Effector CD4-positive, alpha-beta T cell (primary cell): ENCODE data around the gene C10orf71.

ENCODE experiments used
- DNase-seq: peaks from one replicate; pipeline ENCODE4 v3.0.0-alpha.2; 2020

Gene C10orf71

GRCh38 chr10:49321021-49321420, 22.1 kb downstream of the C10orf71 start:
- DNase-seq, result no peak

GRCh38 chr10:49322371-49323170, 23.6 kb downstream of the C10orf71 start:
- DNase-seq, result no peak

- DNase-seq, result no peak
These were observed 24.4 kb downstream of the C10orf71 start for GRCh38 chr10:49323171-49323895.

- no peak for DNase-seq
These were observed 24.9 kb downstream of the C10orf71 start for GRCh38 chr10:49323896-49324270.

GRCh38 chr10:49324711-49325110, 25.7 kb downstream of the C10orf71 start:
- DNase-seq, result no peak

GRCh38 chr10:49325131-49325915, 26.4 kb downstream of the C10orf71 start:
- DNase-seq, result no peak

- DNase-seq, result no peak
These were observed 27.2 kb downstream of the C10orf71 start for GRCh38 chr10:49325916-49326783.

- DNase-seq, result no peak
These were observed 28.3 kb downstream of the C10orf71 start for GRCh38 chr10:49327036-49327813.

- no peak for DNase-seq
These were observed 29.6 kb downstream of the C10orf71 start for GRCh38 chr10:49328401-49329145.

GRCh38 chr10:49329146-49329505, 30.2 kb downstream of the C10orf71 start:
- DNase-seq, result no peak

- no peak for DNase-seq
These were observed 31.2 kb downstream of the C10orf71 start for GRCh38 chr10:49330127-49330665.

- no peak for DNase-seq
These were observed 32.5 kb downstream of the C10orf71 start for GRCh38 chr10:49331431-49331830.

- no peak for DNase-seq
These were observed 33.4 kb downstream of the C10orf71 start for GRCh38 chr10:49332333-49332732.

GRCh38 chr10:49332768-49333167, 33.8 kb downstream of the C10orf71 start:
- no peak for DNase-seq

- DNase-seq, result no peak
These were observed 34.2 kb downstream of the C10orf71 start for GRCh38 chr10:49333192-49333591.

GRCh38 chr10:49334964-49335363, 36.0 kb downstream of the C10orf71 start:
- no peak for DNase-seq

- DNase-seq, result no peak
These were observed 36.5 kb downstream of the C10orf71 start for GRCh38 chr10:49335364-49335972.

GRCh38 chr10:49338604-49339003, 39.6 kb downstream of the C10orf71 start:
- no peak for DNase-seq

- no peak for DNase-seq
These were observed 45.9 kb downstream of the C10orf71 start for GRCh38 chr10:49344840-49345239.

GRCh38 chr10:49347342-49347741, 48.4 kb downstream of the C10orf71 start:
- DNase-seq, result no peak
